HepG2 (cell line): ENCODE results near the gene TPD52L2. TPM values are rescaled to one million over a fixed set of nuclear protein-coding genes. Genes with fewer than 3 reads are reported as not detected.

Experiments used
- AKAP8 ChIP-seq: sonication (generic); formaldehyde crosslinking; IDR thresholded peaks from 2 replicates; pipeline ENCODE4 v1.5.1; 2020; ENCODE audit warnings: mild to moderate bottlenecking, missing genetic modification reagents
- ARID3A ChIP-seq: IDR thresholded peaks from 2 replicates; pipeline ENCODE4 v1.6.1; 2012; ENCODE audit warnings: low read depth, low read length, improper control_type of control experiment
- CREB3 ChIP-seq: sonication (generic); formaldehyde crosslinking; IDR thresholded peaks from 2 replicates; pipeline ENCODE4 v1.5.0; 2020; ENCODE audit warnings: missing genetic modification reagents
- DR1 ChIP-seq: sonication (generic); formaldehyde crosslinking; IDR thresholded peaks from 2 replicates; pipeline ENCODE4 v1.8.0; 2021; ENCODE audit warnings: mild to moderate bottlenecking, missing genetic modification reagents, inconsistent platforms
- GABPB1 ChIP-seq: IDR thresholded peaks from 2 replicates; pipeline ENCODE4 v1.6.1; 2016; ENCODE audit warnings: mild to moderate bottlenecking, missing genetic modification reagents, moderate library complexity, missing compliant biosample characterization
- GTF3A ChIP-seq: sonication (generic); formaldehyde crosslinking; conservative IDR thresholded peaks from 2 replicates; pipeline ENCODE4 v1.4.0; 2020; ENCODE audit warnings: mild to moderate bottlenecking, missing genetic modification reagents
- HOXA3 ChIP-seq: sonication (generic); formaldehyde crosslinking; IDR thresholded peaks from 2 replicates; pipeline ENCODE4 v1.5.0; 2020; ENCODE audit warnings: missing genetic modification reagents
- MEF2D ChIP-seq: sonication (generic); formaldehyde crosslinking; IDR thresholded peaks from 2 replicates; pipeline ENCODE4 v1.5.1; 2020; ENCODE audit warnings: mild to moderate bottlenecking, missing genetic modification reagents
- MLLT10 ChIP-seq: sonication (generic); formaldehyde crosslinking; IDR thresholded peaks from 2 replicates; pipeline ENCODE4 v1.4.0; 2020; ENCODE audit warnings: missing genetic modification reagents
- MXD3 ChIP-seq: IDR thresholded peaks from 2 replicates; pipeline ENCODE4 v1.6.1; 2016; ENCODE audit warnings: mild to moderate bottlenecking, missing biosample characterization, missing genetic modification reagents
- NKX3-1 ChIP-seq: sonication (generic); formaldehyde crosslinking; IDR thresholded peaks from 2 replicates; pipeline ENCODE4 v1.5.0; 2020; ENCODE audit warnings: missing genetic modification reagents
- PHF20 ChIP-seq: sonication (generic); formaldehyde crosslinking; IDR thresholded peaks from 2 replicates; pipeline ENCODE4 v1.5.0; 2020; ENCODE audit warnings: mild to moderate bottlenecking, missing genetic modification reagents
- SALL2 ChIP-seq: sonication (generic); formaldehyde crosslinking; IDR thresholded peaks from 2 replicates; pipeline ENCODE4 v1.8.1; 2023; ENCODE audit warnings: mild to moderate bottlenecking, missing genetic modification reagents, inconsistent platforms
- SP5 ChIP-seq: IDR thresholded peaks from 2 replicates; pipeline ENCODE4 v1.6.1; 2016; ENCODE audit warnings: low read depth, borderline replicate concordance
- SRF ChIP-seq: IDR thresholded peaks from 2 replicates; pipeline ENCODE4 v1.6.1; 2011; ENCODE audit warnings: mild to moderate bottlenecking, low read depth, low read length, moderate library complexity
- TCF12 ChIP-seq, 2 experiments: fragments of 450-650 bp in 1 of 2; sonication (generic) in 1 of 2; formaldehyde crosslinking in 1 of 2; IDR thresholded peaks; 2 replicates each; pipeline versions ENCODE4 v1.6.1 to v1.8.0; 2017 to 2022; ENCODE audit warnings: antibody characterized with exemption in 1 of 2, mild to moderate bottlenecking in 1 of 2, missing genetic modification reagents in 1 of 2, moderate library complexity in 1 of 2
- ZBTB37 ChIP-seq: sonication (generic); formaldehyde crosslinking; IDR thresholded peaks from 2 replicates; pipeline ENCODE4 v1.4.0; 2020; ENCODE audit warnings: mild to moderate bottlenecking, missing genetic modification reagents
- ZBTB7B ChIP-seq: sonication (generic); formaldehyde crosslinking; IDR thresholded peaks from 2 replicates; pipeline ENCODE4 v1.4.0; 2020; ENCODE audit warnings: missing genetic modification reagents
- ZBTB8A ChIP-seq: sonication (generic); formaldehyde crosslinking; IDR thresholded peaks from 2 replicates; pipeline ENCODE4 v1.4.0; 2020; ENCODE audit warnings: mild to moderate bottlenecking, low read depth, missing genetic modification reagents, borderline replicate concordance
- ZFP91 ChIP-seq: sonication (generic); formaldehyde crosslinking; IDR thresholded peaks from 2 replicates; pipeline ENCODE4 v1.9.0; 2022; ENCODE audit warnings: missing genetic modification reagents, mild to moderate bottlenecking, borderline replicate concordance
- ZNF124 ChIP-seq: sonication (generic); formaldehyde crosslinking; IDR thresholded peaks from 2 replicates; pipeline ENCODE4 v1.4.0; 2020; ENCODE audit warnings: missing genetic modification reagents
- ZNF546 ChIP-seq: sonication (generic); formaldehyde crosslinking; conservative IDR thresholded peaks from 2 replicates; pipeline ENCODE4 v1.8.1; 2023; ENCODE audit warnings: mild to moderate bottlenecking, missing genetic modification reagents
- ZNF550 ChIP-seq: sonication (generic); formaldehyde crosslinking; IDR thresholded peaks from 2 replicates; pipeline ENCODE4 v1.4.0; 2020; ENCODE audit warnings: mild to moderate bottlenecking, missing genetic modification reagents, borderline replicate concordance
- polyA plus RNA-seq, 8 experiments: library from polyadenylated mRNA; depleted of rRNA in 3 of 8; stranded (reverse) in 7 of 8; unstranded in 1 of 8; fragments of >200 nt; fragmentation: Illumina TruSeq in 4 of 8; extraction: Trizol in 4 of 8; gene quantifications; 2 replicates each; pipeline versions ENCODE4 v1.2.1 to v1.2.3, GENCODE V29; 2011 to 2016; ENCODE audit warnings: low read depth in 4 of 8, missing spikeins in 1 of 8, mixed read lengths in 1 of 8; ENCODE audit not compliant: insufficient read depth in 1 of 8
- total RNA-seq, 5 experiments: library from RNA; depleted of rRNA; stranded (reverse); fragments of >200 nt; fragmentation: Illumina TruSeq; extraction: Trizol; gene quantifications; 2 replicates each; pipeline ENCODE4 v1.2.3, GENCODE V29; 2016; ENCODE audit warnings: low read depth in 1 of 5

TPD52L2 gene
- total and polyA plus RNA-seq, 2 of the 13 experiments (the other 11 are each of a cell fraction or from before 2014, with no cell fraction given) = 156 to 184 TPM

- TF ChIP-seq MXD3 = peak; percentile 79; the same call in 1 of the 2 replicates
- TF ChIP-seq ZFP91 (CRISPR knock-in tag) = peak; percentile 26; the same call in 1 of the 2 replicates
- TF ChIP-seq ARID3A = no peak
- no peak for TF ChIP-seq TCF12 (IDR thresholded peaks at IDR 0.05)
- peak; percentile 75; the same call in 1 of the 2 replicates for TF ChIP-seq TCF12 (CRISPR knock-in tag; IDR thresholded peaks at IDR 0.05)
- TF ChIP-seq SRF = no peak
- peak; percentile 68 for TF ChIP-seq AKAP8 (CRISPR knock-in tag)
- TF ChIP-seq ZBTB37 (CRISPR knock-in tag) = no peak
- 0 out of 2 replicates have a peak, but pooled peaks have one; percentile 23 for TF ChIP-seq ZNF124 (CRISPR knock-in tag)
- no peak for TF ChIP-seq CREB3 (CRISPR knock-in tag)
- no peak for TF ChIP-seq ZNF546 (CRISPR knock-in tag)
- TF ChIP-seq ZBTB8A (CRISPR knock-in tag) = no peak
- TF ChIP-seq ZBTB7B (CRISPR knock-in tag) = peak; percentile 64
- TF ChIP-seq GABPB1 (CRISPR knock-in tag) = peak; percentile 41; the same call in 1 of the 2 replicates
- no peak for TF ChIP-seq GTF3A
- no peak for TF ChIP-seq MLLT10 (CRISPR knock-in tag)
- no peak for TF ChIP-seq PHF20 (CRISPR knock-in tag)
- no peak for TF ChIP-seq DR1 (CRISPR knock-in tag)
- TF ChIP-seq NKX3-1 (CRISPR knock-in tag) = no peak
- 0 out of 2 replicates have a peak, but pooled peaks have one; percentile 8 for TF ChIP-seq SALL2 (CRISPR knock-in tag)
- peak; percentile 39; the same call in 1 of the 2 replicates for TF ChIP-seq MEF2D
- peak; percentile 23; the same call in 1 of the 2 replicates for TF ChIP-seq SP5 (CRISPR knock-in tag)
- TF ChIP-seq ZNF550 (CRISPR knock-in tag) = no peak
- TF ChIP-seq HOXA3 = no peak; the same call in 1 of the 2 replicates
Measured at GRCh38 chr20:63848003-63848911, 16.8 kb upstream of the TPD52L2 start (continued).
